Smooth muscle cell (in vitro differentiated cells): ENCODE results near the gene EPB41. TPM values are rescaled to one million over a fixed set of nuclear protein-coding genes. Genes with fewer than 3 reads are reported as not detected.

Experiments
- DNase-seq: peaks from one replicate; lab custom pipeline; 2025; ENCODE audit not compliant: unreplicated experiment; lab: John Stamatoyannopoulos, UW
- H2AFZ ChIP-seq: fragments of 200-600 bp; sonication (generic); 2 replicates; pipeline ENCODE4 v1.6.0; 2016; ENCODE audit warnings: antibody characterized with exemption, low read depth, mild to moderate bottlenecking
- H3F3A ChIP-seq: fragments of 200-600 bp; sonication (generic); 2 replicates; pipeline ENCODE4 v1.6.0; 2017; ENCODE audit warnings: antibody characterized with exemption, low read depth
- H3K27ac ChIP-seq: fragments of 200-600 bp; sonication (generic); 2 replicates; pipeline ENCODE4 v1.5.1; 2016; ENCODE audit warnings: low read depth, mild to moderate bottlenecking
- H3K27me3 ChIP-seq: fragments of 200-600 bp; sonication (generic); 2 replicates; pipeline ENCODE4 v1.6.1; 2016; ENCODE audit warnings: low read depth, mild to moderate bottlenecking
- H3K36me3 ChIP-seq: fragments of 200-600 bp; sonication (generic); 2 replicates; pipeline ENCODE4 v1.5.1; 2016; ENCODE audit warnings: low read depth
- H3K4me1 ChIP-seq: fragments of 200-600 bp; sonication (generic); 2 replicates; pipeline ENCODE4 v1.5.1; 2016; ENCODE audit warnings: low read depth
- H3K4me2 ChIP-seq: fragments of 200-600 bp; sonication (generic); 2 replicates; pipeline ENCODE4 v1.6.0; 2016; ENCODE audit warnings: mild to moderate bottlenecking
- H3K4me3 ChIP-seq: fragments of 200-600 bp; sonication (generic); 2 replicates; pipeline ENCODE4 v1.5.1; 2016; ENCODE audit warnings: mild to moderate bottlenecking
- H3K79me2 ChIP-seq: fragments of 200-600 bp; sonication (generic); 2 replicates; pipeline ENCODE4 v1.6.0; 2016; ENCODE audit warnings: low read depth, mild to moderate bottlenecking
- H3K9ac ChIP-seq: fragments of 200-600 bp; sonication (generic); 2 replicates; pipeline ENCODE4 v1.6.0; 2016; ENCODE audit warnings: low read depth
- H3K9me3 ChIP-seq: fragments of 200-600 bp; sonication (generic); replicated peaks from 2 replicates; pipeline ENCODE4 v1.5.1; 2016; ENCODE audit warnings: low read depth
- H4K20me1 ChIP-seq: fragments of 200-600 bp; sonication (generic); 2 replicates; pipeline ENCODE4 v1.6.0; 2016; ENCODE audit warnings: low read depth
- CTCF ChIP-seq: fragments of 200-600 bp; sonication (generic); IDR thresholded peaks from 2 replicates; pipeline ENCODE4 v1.5.1; 2017; ENCODE audit warnings: borderline replicate concordance, mild to moderate bottlenecking, antibody characterized with exemption; ENCODE audit not compliant: insufficient read depth, poor library complexity, severe bottlenecking
- WGBS: methylation state at CpG from one replicate; pipeline ENCODE4 v1.1.7; 2016; ENCODE audit warnings: low lambda C conversion rate; 5-methylcytosine and 5-hydroxymethylcytosine counted together
- polyA plus RNA-seq: library from polyadenylated mRNA; unstranded; fragments of >200 nt; fragmentation: Nextera tagmentation; extraction: Ambion mirVana; gene quantifications from 2 replicates; pipeline ENCODE4 v1.2.1, GENCODE V29; 2016
- total RNA-seq: library from RNA; depleted of rRNA; stranded (reverse); fragments of >200 nt; gene quantifications from 2 replicates; pipeline ENCODE4 v1.2.3, GENCODE V29; 2014

Gene EPB41
- total and polyA plus RNA-seq, 2 experiments from 2014 or later: 4.7 to 20.2 TPM

- Histone ChIP-seq H3K27me3 (no peaks in the 10 kb centered on the region), H3K27ac (no peak overlapping the region), H4K20me1 (no peaks in the 10 kb centered on the region), H3K79me2 (peaks cover 3% of the 10 kb centered on the region), H2AFZ (no peak overlapping the region), H3F3A (peaks cover 15% of the 10 kb centered on the region), H3K4me2 (no peak overlapping the region), H3K9ac (no peak overlapping the region), H3K9me3 (no peaks in the 10 kb centered on the region), H3K4me1 (peaks cover 9% of the 10 kb centered on the region), H3K4me3 (no peak overlapping the region), H3K36me3 (no peaks in the 10 kb centered on the region)
- TF ChIP-seq CTCF: no peak
- DNase-seq: no peak
- 93% methylated on average over 5 of the region's 5 CpGs for WGBS
Measured at GRCh38 chr1:28889357-28889756, 25.0 kb upstream of the EPB41 start.

DNA sequence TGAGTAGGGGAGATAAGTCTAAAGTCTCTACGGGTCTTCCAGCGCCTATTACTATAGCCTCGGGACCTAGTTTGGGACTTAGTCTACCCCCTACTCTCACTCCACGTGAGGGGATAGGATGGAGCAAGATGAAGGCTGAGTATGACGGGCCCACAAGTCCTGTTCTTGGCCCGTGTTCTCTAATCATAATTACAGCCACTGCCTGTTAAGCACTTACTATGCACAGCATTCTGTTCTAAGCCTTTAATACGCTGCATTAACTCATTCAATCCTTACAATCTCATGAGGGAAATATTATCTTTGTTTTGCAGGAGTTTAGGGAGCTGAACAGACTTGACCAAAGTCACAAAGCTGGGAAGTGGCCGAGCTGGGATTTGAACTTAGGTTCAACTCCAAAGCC is 23.9 kb upstream of the EPB41 start:
- H3F3A ChIP-seq: peaks cover 12% of the 10 kb centered on the region
- H4K20me1 ChIP-seq: no peaks in the 10 kb centered on the region
- TF ChIP-seq CTCF: no peak
- no peaks in the 10 kb centered on the region for H3K36me3 ChIP-seq
- no peak for DNase-seq
- 81% methylated on average over 8 of the region's 8 CpGs for WGBS
- H3K4me2 ChIP-seq: no peak overlapping the region
- H3K27me3 ChIP-seq: no peaks in the 10 kb centered on the region
- H3K27ac ChIP-seq: no peak overlapping the region
- no peaks in the 10 kb centered on the region for H3K9me3 ChIP-seq
- no peak overlapping the region for H3K9ac ChIP-seq
- H2AFZ ChIP-seq: no peak overlapping the region
- H3K79me2 ChIP-seq: peaks cover 3% of the 10 kb centered on the region
- H3K4me3 ChIP-seq: no peak overlapping the region
- H3K4me1 ChIP-seq: peaks cover under 1% of the 10 kb centered on the region

- H4K20me1 ChIP-seq: peaks cover 3% of the 10 kb centered on the region
- no peak overlapping the region for H3K27ac ChIP-seq
- peaks cover 3% of the 10 kb centered on the region for H3K79me2 ChIP-seq
- H3K4me3 ChIP-seq: no peak overlapping the region
- WGBS: 91% methylated on average over 2 of the region's 2 CpGs
- H3K4me1 ChIP-seq: no peaks in the 10 kb centered on the region
- no peaks in the 10 kb centered on the region for H3K27me3 ChIP-seq
- H3K36me3 ChIP-seq: no peaks in the 10 kb centered on the region
- H3K9me3 ChIP-seq: no peaks in the 10 kb centered on the region
- no peak overlapping the region for H2AFZ ChIP-seq
- no peak overlapping the region for H3K9ac ChIP-seq
- peaks cover 8% of the 10 kb centered on the region for H3F3A ChIP-seq
- DNase-seq: no peak
- TF ChIP-seq CTCF: no peak
- no peak overlapping the region for H3K4me2 ChIP-seq
Measured at GRCh38 chr1:28890836-28891235, 23.5 kb upstream of the EPB41 start.

DNA sequence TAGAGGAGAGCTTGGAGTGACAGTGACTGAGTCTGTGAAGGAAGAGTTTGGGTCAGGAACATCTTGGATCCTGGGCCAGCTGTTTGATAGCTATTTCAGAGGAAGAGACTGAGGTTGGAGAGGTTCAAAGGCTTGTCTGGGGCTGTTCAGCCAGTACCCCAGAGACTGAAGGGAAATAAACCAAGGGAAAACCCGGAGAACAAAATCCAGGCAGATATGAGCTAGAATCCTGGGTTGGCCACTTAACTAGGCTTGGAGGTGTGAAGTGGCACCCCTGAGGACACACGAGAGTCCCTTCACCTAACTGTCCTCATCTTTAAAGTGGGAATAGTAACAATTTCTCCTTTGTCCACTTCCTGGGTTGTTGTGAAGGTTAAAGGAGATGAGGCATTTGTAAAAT is 23.1 kb upstream of the EPB41 start:
- Histone ChIP-seq H3K4me1 (no peaks in the 10 kb centered on the region), H3K4me3 (no peak overlapping the region), H3K27me3 (no peaks in the 10 kb centered on the region), H3K9me3 (no peaks in the 10 kb centered on the region), H3F3A (peaks cover 3% of the 10 kb centered on the region), H3K79me2 (peaks cover 3% of the 10 kb centered on the region), H4K20me1 (peaks cover 4% of the 10 kb centered on the region), H3K4me2 (no peak overlapping the region), H2AFZ (no peak overlapping the region), H3K36me3 (no peaks in the 10 kb centered on the region), H3K9ac (no peak overlapping the region), H3K27ac (no peak overlapping the region)
- no peak for DNase-seq
- no peak for TF ChIP-seq CTCF
- 91% methylated on average over 2 of the region's 2 CpGs for WGBS
